ENCODE data around the gene CACHD1. TPM values are rescaled to one million over a fixed set of nuclear protein-coding genes. Genes with fewer than 3 reads are reported as not detected.

Gene CACHD1
- polyA plus RNA-seq, 1 of the 3 experiments (the other 2 are of a cell fraction) = 2.2 TPM

DNA sequence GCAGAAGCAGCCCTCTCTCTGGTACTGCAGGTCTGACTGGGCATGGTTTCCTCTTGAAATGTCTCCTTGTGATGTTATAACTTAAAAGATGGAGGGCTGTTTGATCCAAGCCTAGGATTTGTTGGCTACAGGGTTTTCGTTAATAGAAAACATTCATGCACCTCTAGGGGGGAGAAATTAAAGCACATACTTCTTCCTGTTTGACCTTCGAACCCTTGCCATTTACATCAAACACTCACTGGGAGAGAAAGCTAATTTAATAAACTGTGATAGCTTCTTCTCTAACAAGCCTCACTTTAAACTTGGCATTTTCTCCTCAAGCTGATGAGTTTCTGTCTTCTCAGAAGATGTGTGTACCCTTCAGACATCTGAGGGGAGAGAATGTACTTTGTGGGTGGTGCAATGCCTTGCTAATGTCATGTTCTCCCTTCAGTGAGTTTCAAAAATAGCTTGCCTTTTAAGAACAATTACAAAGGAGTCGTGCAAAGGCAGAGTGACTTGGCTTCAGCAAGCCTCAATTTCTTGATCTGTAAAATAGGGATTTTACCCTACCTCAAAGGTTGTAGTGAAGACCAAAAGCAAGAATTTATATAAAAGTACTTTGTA, 20.4 kb downstream of the CACHD1 start:
- POLR2A ChIA-PET = no interaction called here
- Histone ChIP-seq H3K4me2 (no peak overlapping the region), H3K9ac (no peak overlapping the region), H3K79me2 (ENCODE audit: insufficient read depth) (0 out of 2 replicates have a peak, but pooled peaks cover 4% of the 10 kb centered on the region), H2AFZ (ENCODE audit: low read depth) (no peak overlapping the region), H3K4me3 (ENCODE audit: low read depth in 2 of 2, low read length in 1 of 2) (no peak overlapping the region), H3K27me3 (ENCODE audit: insufficient read depth) (no peaks in the 10 kb centered on the region), H3K27ac (ENCODE audit: low read depth in 2 of 2, low read length in 1 of 2) (peak overlapping the region in 1 of 2 experiments; percentile 22; a peak in 2 of 4 replicates), H3K9me2 (no peaks in the 10 kb centered on the region), H3K36me3 (replicated peaks in 1 of 2; ENCODE audit: control insufficient read depth in 1 of 2, insufficient read depth in 2 of 2, low read length in 1 of 2) (no peaks in the 10 kb centered on the region), H4K20me1 (ENCODE audit: insufficient read depth) (no peaks in the 10 kb centered on the region), H3K4me1 (ENCODE audit: control insufficient read depth in 1 of 2, insufficient read depth in 2 of 2, low read depth in 1 of 2, low read length in 1 of 2) (peaks cover 3 to 10% of the 10 kb centered on the region in 2 experiments; a peak in 3 of 4 replicates), H3K9me3 (no peaks in the 10 kb centered on the region), H3F3A (replicated peaks; ENCODE audit: insufficient read depth) (no peaks in the 10 kb centered on the region)
- DNase-seq = no peak
- TF ChIP-seq SIN3A (IDR thresholded peaks at IDR 0.05; ENCODE audit: borderline replicate concordance, low read depth, low read length) (no peak), NFIC (IDR thresholded peaks at IDR 0.05; ENCODE audit: borderline replicate concordance) (no peak), EP300 (IDR thresholded peaks at IDR 0.05; ENCODE audit: borderline replicate concordance in 1 of 2, low read depth in 1 of 2, low read length in 1 of 2) (no peak), CHD2 (IDR thresholded peaks at IDR 0.05; ENCODE audit: low read length, partially characterized antibody) (no peak), EZH2phosphoT487 (IDR thresholded peaks at IDR 0.05; ENCODE audit: borderline replicate concordance, low read depth) (no peak), FOSL2 (IDR thresholded peaks at IDR 0.05; ENCODE audit: borderline replicate concordance, low read depth) (no peak), RFX5 (IDR thresholded peaks at IDR 0.05; ENCODE audit: low read length) (no peak), GABPA (IDR thresholded peaks at IDR 0.05; ENCODE audit: low read depth) (no peak), YY1 (IDR thresholded peaks at IDR 0.05; ENCODE audit: low read depth) (no peak), MEF2A (IDR thresholded peaks at IDR 0.05; ENCODE audit: borderline replicate concordance, low read depth) (no peak), RCOR1 (IDR thresholded peaks at IDR 0.05; ENCODE audit: low read length) (no peak), TEAD4 (IDR thresholded peaks at IDR 0.05; ENCODE audit: borderline replicate concordance, insufficient read depth) (no peak), TCF12 (IDR thresholded peaks at IDR 0.05) (no peak)
- TF ChIP-seq, protein P1, sequence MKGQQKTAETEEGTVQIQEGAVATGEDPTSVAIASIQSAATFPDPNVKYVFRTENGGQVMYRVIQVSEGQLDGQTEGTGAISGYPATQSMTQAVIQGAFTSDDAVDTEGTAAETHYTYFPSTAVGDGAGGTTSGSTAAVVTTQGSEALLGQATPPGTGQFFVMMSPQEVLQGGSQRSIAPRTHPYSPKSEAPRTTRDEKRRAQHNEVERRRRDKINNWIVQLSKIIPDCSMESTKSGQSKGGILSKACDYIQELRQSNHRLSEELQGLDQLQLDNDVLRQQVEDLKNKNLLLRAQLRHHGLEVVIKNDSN (IDR thresholded peaks at IDR 0.05; ENCODE audit: borderline replicate concordance, low read depth) = no peak
- TF ChIP-seq, protein P2, sequence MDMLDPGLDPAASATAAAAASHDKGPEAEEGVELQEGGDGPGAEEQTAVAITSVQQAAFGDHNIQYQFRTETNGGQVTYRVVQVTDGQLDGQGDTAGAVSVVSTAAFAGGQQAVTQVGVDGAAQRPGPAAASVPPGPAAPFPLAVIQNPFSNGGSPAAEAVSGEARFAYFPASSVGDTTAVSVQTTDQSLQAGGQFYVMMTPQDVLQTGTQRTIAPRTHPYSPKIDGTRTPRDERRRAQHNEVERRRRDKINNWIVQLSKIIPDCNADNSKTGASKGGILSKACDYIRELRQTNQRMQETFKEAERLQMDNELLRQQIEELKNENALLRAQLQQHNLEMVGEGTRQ (IDR thresholded peaks at IDR 0.05; ENCODE audit: borderline replicate concordance, low read depth, low read length) = no peak
- TF ChIP-seq, protein P3, sequence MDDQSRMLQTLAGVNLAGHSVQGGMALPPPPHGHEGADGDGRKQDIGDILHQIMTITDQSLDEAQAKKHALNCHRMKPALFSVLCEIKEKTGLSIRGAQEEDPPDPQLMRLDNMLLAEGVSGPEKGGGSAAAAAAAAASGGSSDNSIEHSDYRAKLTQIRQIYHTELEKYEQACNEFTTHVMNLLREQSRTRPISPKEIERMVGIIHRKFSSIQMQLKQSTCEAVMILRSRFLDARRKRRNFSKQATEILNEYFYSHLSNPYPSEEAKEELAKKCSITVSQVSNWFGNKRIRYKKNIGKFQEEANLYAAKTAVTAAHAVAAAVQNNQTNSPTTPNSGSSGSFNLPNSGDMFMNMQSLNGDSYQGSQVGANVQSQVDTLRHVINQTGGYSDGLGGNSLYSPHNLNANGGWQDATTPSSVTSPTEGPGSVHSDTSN (IDR thresholded peaks at IDR 0.05) = no peak
- TF ChIP-seq, protein P4, sequence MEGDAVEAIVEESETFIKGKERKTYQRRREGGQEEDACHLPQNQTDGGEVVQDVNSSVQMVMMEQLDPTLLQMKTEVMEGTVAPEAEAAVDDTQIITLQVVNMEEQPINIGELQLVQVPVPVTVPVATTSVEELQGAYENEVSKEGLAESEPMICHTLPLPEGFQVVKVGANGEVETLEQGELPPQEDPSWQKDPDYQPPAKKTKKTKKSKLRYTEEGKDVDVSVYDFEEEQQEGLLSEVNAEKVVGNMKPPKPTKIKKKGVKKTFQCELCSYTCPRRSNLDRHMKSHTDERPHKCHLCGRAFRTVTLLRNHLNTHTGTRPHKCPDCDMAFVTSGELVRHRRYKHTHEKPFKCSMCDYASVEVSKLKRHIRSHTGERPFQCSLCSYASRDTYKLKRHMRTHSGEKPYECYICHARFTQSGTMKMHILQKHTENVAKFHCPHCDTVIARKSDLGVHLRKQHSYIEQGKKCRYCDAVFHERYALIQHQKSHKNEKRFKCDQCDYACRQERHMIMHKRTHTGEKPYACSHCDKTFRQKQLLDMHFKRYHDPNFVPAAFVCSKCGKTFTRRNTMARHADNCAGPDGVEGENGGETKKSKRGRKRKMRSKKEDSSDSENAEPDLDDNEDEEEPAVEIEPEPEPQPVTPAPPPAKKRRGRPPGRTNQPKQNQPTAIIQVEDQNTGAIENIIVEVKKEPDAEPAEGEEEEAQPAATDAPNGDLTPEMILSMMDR (IDR thresholded peaks at IDR 0.05) = no peak
- TF ChIP-seq, protein P5, sequence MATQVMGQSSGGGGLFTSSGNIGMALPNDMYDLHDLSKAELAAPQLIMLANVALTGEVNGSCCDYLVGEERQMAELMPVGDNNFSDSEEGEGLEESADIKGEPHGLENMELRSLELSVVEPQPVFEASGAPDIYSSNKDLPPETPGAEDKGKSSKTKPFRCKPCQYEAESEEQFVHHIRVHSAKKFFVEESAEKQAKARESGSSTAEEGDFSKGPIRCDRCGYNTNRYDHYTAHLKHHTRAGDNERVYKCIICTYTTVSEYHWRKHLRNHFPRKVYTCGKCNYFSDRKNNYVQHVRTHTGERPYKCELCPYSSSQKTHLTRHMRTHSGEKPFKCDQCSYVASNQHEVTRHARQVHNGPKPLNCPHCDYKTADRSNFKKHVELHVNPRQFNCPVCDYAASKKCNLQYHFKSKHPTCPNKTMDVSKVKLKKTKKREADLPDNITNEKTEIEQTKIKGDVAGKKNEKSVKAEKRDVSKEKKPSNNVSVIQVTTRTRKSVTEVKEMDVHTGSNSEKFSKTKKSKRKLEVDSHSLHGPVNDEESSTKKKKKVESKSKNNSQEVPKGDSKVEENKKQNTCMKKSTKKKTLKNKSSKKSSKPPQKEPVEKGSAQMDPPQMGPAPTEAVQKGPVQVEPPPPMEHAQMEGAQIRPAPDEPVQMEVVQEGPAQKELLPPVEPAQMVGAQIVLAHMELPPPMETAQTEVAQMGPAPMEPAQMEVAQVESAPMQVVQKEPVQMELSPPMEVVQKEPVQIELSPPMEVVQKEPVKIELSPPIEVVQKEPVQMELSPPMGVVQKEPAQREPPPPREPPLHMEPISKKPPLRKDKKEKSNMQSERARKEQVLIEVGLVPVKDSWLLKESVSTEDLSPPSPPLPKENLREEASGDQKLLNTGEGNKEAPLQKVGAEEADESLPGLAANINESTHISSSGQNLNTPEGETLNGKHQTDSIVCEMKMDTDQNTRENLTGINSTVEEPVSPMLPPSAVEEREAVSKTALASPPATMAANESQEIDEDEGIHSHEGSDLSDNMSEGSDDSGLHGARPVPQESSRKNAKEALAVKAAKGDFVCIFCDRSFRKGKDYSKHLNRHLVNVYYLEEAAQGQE (IDR thresholded peaks at IDR 0.05; ENCODE audit: low read depth, low read length) = no peak
- 84% methylated on average over 3 of the region's 3 CpGs for WGBS (ENCODE audit: low lambda C conversion rate)
- CTCF ChIA-PET = interaction anchor here (0.8 kb wide), 1 partner anchor 10 kb away, joined by 5 read pairs; no protein-coding TSS in a partner anchor
